NCI-H2107 treated with DMSO at 0.1 percent for 48 hours (cell line): ENCODE results near the gene SRSF10.

ENCODE experiments used
- DNase-seq: peaks from one replicate; lab custom pipeline; 2025; ENCODE audit not compliant: unreplicated experiment; lab: John Stamatoyannopoulos, UW

Gene SRSF10

GRCh38 chr1:23914921-23915320, 65.2 kb downstream of the SRSF10 start:
- no peak for DNase-seq
